Fibroblast of skin of scalp (primary cell): Measurements from ENCODE around the gene RAD51B.

Experiments
- DNase-seq: peaks from one replicate; pipeline ENCODE4 v3.0.0-alpha.2; 2013

Gene RAD51B

GRCh38 chr14:68308726-68309520, 489.3 kb downstream of the RAD51B start:
- DNase-seq = no peak

GRCh38 chr14:68309616-68310015, 490.0 kb downstream of the RAD51B start:
- DNase-seq = peak; percentile 25

- DNase-seq = no peak
These were observed 492.7 kb downstream of the RAD51B start for GRCh38 chr14:68312300-68312699.

- DNase-seq = no peak
These were observed 493.5 kb downstream of the RAD51B start for GRCh38 chr14:68312884-68313610.

GRCh38 chr14:68314642-68315041, 495.1 kb downstream of the RAD51B start:
- DNase-seq = no peak

- no peak for DNase-seq
These were observed 495.5 kb downstream of the RAD51B start for GRCh38 chr14:68315081-68315480.

GRCh38 chr14:68316078-68316868, 496.7 kb downstream of the RAD51B start:
- no peak for DNase-seq

GRCh38 chr14:68317239-68317638, 497.7 kb downstream of the RAD51B start:
- no peak for DNase-seq

- DNase-seq = no peak
These were observed 499.2 kb downstream of the RAD51B start for GRCh38 chr14:68318828-68319227.

GRCh38 chr14:68320495-68320894, 500.9 kb downstream of the RAD51B start:
- no peak for DNase-seq

GRCh38 chr14:68322940-68323620, 503.5 kb downstream of the RAD51B start:
- DNase-seq = no peak

- DNase-seq = no peak
These were observed 505.8 kb downstream of the RAD51B start for GRCh38 chr14:68325267-68325807.

GRCh38 chr14:68327231-68327630, 507.7 kb downstream of the RAD51B start:
- no peak for DNase-seq

- no peak for DNase-seq
These were observed 508.9 kb downstream of the RAD51B start for GRCh38 chr14:68328509-68328908.

- no peak for DNase-seq
These were observed 511.8 kb downstream of the RAD51B start for GRCh38 chr14:68331426-68331825.

- DNase-seq = no peak
These were observed 512.4 kb downstream of the RAD51B start for GRCh38 chr14:68331991-68332390.

- no peak for DNase-seq
These were observed 513.7 kb downstream of the RAD51B start for GRCh38 chr14:68333262-68333661.

- no peak for DNase-seq
These were observed 515.7 kb downstream of the RAD51B start for GRCh38 chr14:68335312-68335711.

- no peak for DNase-seq
These were observed 516.6 kb downstream of the RAD51B start for GRCh38 chr14:68336165-68336564.

- DNase-seq = no peak
These were observed 517.7 kb downstream of the RAD51B start for GRCh38 chr14:68337279-68337678.

- DNase-seq = no peak
These were observed 520.7 kb downstream of the RAD51B start for GRCh38 chr14:68340262-68340661.
